ENCODE measurements around the gene ZEB2.

- TF ChIP-seq CTCF (IDR thresholded peaks at IDR 0.05) (no peak), POLR2A (IDR thresholded peaks at IDR 0.05) (no peak), EP300 (IDR thresholded peaks at IDR 0.05) (no peak)
Measured at GRCh38 chr2:144439993-144440392, 79.9 kb downstream of the ZEB2 start.

All from ovary (tissue), 3 donors.